MCF 10A (cell line): Measurements from ENCODE around the gene CNTN2. TPM values are rescaled to one million over a fixed set of nuclear protein-coding genes. Genes with fewer than 3 reads are reported as not detected.

Experiments
- BruUV-seq: library from RNA; stranded (reverse); fragments of 400-500 nt; replicated peaks from 2 replicates; lab custom pipeline; 2021; lab: Mats Ljungman, UMichigan
- CTCF ChIA-PET: fragments of 300-600 bp; sonication (Branson Sonifier 250); formaldehyde crosslinking; extraction: SDS; loops from one replicate; lab custom pipeline; 2021; ENCODE audit warnings: antibody characterized with exemption, inconsistent platforms; lab: Yijun Ruan, JAX
- POLR2A ChIA-PET: fragments of 300-600, 350-650 bp; sonication (Branson Sonifier 250); formaldehyde crosslinking; extraction: SDS; loops from one replicate; lab custom pipeline; 2020; ENCODE audit warnings: antibody characterized with exemption, inconsistent platforms; lab: Yijun Ruan, JAX
- DNase-seq: peaks from one replicate; pipeline ENCODE4 v3.0.0-alpha.2; 2018; ENCODE audit not compliant: unreplicated experiment
- H3K27ac Mint-ChIP-seq: one replicate; pipeline ENCODE4 v1.8.0; 2022; ENCODE audit warnings: mild to moderate bottlenecking, low read depth, mixed read lengths; ENCODE audit not compliant: unreplicated experiment
- H3K27me3 Mint-ChIP-seq: one replicate; pipeline ENCODE4 v1.8.0; 2022; ENCODE audit warnings: mixed read lengths; ENCODE audit not compliant: insufficient read depth, unreplicated experiment
- H3K36me3 Mint-ChIP-seq: one replicate; pipeline ENCODE4 v1.8.0; 2022; ENCODE audit warnings: mild to moderate bottlenecking, moderate library complexity, mixed read lengths; ENCODE audit not compliant: insufficient read depth, unreplicated experiment
- H3K4me1 Mint-ChIP-seq: one replicate; pipeline ENCODE4 v1.8.0; 2022; ENCODE audit warnings: mixed read lengths; ENCODE audit not compliant: insufficient read depth, unreplicated experiment
- H3K4me3 Mint-ChIP-seq: one replicate; pipeline ENCODE4 v1.8.0; 2022; ENCODE audit warnings: mild to moderate bottlenecking, moderate library complexity, mixed read lengths; ENCODE audit not compliant: unreplicated experiment
- H3K9me3 Mint-ChIP-seq: one replicate; pipeline ENCODE4 v1.8.0; 2022; ENCODE audit warnings: mixed read lengths; ENCODE audit not compliant: unreplicated experiment
- intact Hi-C: fragments of 100-400 bp; cut with micrococcal nuclease; formaldehyde crosslinking; loops from 2 replicates; pipeline ENCODE4 v1.14.1; 2022
- total RNA-seq: library from RNA; stranded (reverse); gene quantifications from 2 replicates; pipeline ENCODE4 v1.2.3, GENCODE V29; 2022
- TF ChIP-seq, protein P1 (sequence below): fragments of 200-600 bp; IDR thresholded peaks from one replicate; pipeline ENCODE4 v1.8.0; 2022; ENCODE audit warnings: antibody characterized with exemption, mild to moderate bottlenecking; ENCODE audit not compliant: unreplicated experiment

CNTN2 gene
- total RNA-seq, 1 experiment from 2014 or later, result 0.05 TPM

DNA sequence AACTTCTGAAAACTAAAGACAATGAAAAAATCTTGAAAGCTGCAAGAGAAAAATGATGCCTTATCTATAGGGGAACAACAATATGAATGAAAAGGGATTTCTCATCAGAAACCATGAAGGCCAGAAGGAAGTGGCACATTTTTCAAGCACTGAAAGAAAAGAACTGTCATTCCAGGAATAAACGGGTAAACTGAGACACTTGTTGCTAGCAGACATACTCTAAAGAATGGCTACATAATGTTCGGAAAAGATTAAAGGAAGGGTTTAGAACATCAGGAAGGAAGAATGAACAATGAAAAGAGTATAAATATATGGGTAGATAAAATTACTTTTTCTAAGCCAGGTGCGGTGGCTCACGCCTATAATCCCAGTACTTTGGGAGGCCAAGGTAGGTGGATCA, 64.3 kb downstream of the CNTN2 start:
- no peak overlapping the region for H3K27ac Mint-ChIP-seq
- no peaks in the 10 kb centered on the region for H3K27me3 Mint-ChIP-seq
- CTCF ChIA-PET, result interaction anchor here (0.7 to 3.4 kb wide), 3 partner anchors 15 to 1619 kb away, joined by 3 to 21 read pairs (median 4); no protein-coding TSS in a partner anchor
- POLR2A ChIA-PET, result no interaction called here
- H3K9me3 Mint-ChIP-seq, result no peaks in the 10 kb centered on the region
- no TSS peak for BruUV-seq
- H3K4me3 Mint-ChIP-seq, result no peak overlapping the region
- no peak for DNase-seq
- H3K4me1 Mint-ChIP-seq, result no peaks in the 10 kb centered on the region
- intact Hi-C loops, result no loop called here
- peaks cover 75% of the 10 kb centered on the region for H3K36me3 Mint-ChIP-seq
- TF ChIP-seq, protein P1, sequence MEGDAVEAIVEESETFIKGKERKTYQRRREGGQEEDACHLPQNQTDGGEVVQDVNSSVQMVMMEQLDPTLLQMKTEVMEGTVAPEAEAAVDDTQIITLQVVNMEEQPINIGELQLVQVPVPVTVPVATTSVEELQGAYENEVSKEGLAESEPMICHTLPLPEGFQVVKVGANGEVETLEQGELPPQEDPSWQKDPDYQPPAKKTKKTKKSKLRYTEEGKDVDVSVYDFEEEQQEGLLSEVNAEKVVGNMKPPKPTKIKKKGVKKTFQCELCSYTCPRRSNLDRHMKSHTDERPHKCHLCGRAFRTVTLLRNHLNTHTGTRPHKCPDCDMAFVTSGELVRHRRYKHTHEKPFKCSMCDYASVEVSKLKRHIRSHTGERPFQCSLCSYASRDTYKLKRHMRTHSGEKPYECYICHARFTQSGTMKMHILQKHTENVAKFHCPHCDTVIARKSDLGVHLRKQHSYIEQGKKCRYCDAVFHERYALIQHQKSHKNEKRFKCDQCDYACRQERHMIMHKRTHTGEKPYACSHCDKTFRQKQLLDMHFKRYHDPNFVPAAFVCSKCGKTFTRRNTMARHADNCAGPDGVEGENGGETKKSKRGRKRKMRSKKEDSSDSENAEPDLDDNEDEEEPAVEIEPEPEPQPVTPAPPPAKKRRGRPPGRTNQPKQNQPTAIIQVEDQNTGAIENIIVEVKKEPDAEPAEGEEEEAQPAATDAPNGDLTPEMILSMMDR, result no peak

DNA sequence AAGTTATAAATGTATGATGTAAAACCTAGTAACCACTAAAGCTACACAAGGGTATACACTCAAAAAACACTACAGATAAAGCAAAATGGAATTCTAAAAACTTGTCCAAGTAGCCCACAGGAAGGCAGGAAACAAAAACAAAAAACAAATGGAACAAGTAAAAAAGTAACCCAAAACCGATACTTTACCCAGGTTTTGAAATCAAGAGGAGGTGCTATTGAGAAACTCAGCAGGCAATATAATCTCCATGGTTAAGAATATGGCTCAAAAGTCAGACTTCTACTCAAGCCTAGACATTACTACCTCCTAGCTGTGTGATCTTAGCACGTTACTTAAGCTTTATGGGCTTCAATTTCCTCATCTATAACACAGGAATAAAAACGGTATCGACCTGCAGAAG, 65.5 kb downstream of the CNTN2 start:
- ChIA-PET CTCF (interaction anchor here (0.6 to 3.4 kb wide), 11 partner anchors 9 to 165 kb away, joined by 3 to 21 read pairs (median 6); no protein-coding TSS in a partner anchor), POLR2A (interaction anchor here (0.7 to 6.7 kb wide), 4 partner anchors 9 to 134 kb away, joined by 3 to 71 read pairs (median 4); partner anchors contain the start of gene RBBP5)
- Mint-ChIP-seq H3K9me3 (no peaks in the 10 kb centered on the region), H3K27ac (peak overlapping the region; percentile 7), H3K4me1 (no peaks in the 10 kb centered on the region), H3K36me3 (peaks cover 71% of the 10 kb centered on the region), H3K27me3 (no peaks in the 10 kb centered on the region), H3K4me3 (no peak overlapping the region)
- no TSS peak for BruUV-seq
- TF ChIP-seq, protein P1, result no peak
- intact Hi-C loops, result no loop called here
- DNase-seq, result no peak

DNA sequence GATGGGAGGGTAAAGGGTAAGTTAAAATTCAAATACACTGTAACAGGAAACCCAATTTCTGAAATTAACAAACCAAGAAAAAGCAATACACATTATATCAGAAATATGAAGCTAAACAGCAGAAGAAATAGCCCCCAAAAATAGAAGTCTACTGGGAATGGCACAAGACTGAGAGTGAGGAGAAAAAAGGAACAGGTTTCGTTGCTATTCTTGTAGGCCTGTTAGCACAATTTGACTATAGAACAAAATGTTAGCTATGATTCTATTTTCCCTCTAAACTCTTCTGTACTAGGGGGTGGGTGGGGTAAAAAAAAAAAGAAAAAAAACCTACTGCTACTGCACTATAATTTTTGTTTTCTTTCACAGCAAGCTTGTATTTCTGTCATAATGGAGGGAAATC, 66.3 kb downstream of the CNTN2 start:
- H3K4me1 Mint-ChIP-seq, result no peaks in the 10 kb centered on the region
- H3K9me3 Mint-ChIP-seq, result no peaks in the 10 kb centered on the region
- TF ChIP-seq, protein P1, result no peak
- H3K27me3 Mint-ChIP-seq, result no peaks in the 10 kb centered on the region
- DNase-seq, result no peak
- POLR2A ChIA-PET, result interaction anchor here (0.7 to 6.7 kb wide), 4 partner anchors 10 to 133 kb away, joined by 3 to 71 read pairs (median 4); partner anchors contain the start of gene RBBP5
- peaks cover 71% of the 10 kb centered on the region for H3K36me3 Mint-ChIP-seq
- intact Hi-C loops, result no loop called here
- H3K27ac Mint-ChIP-seq, result peak overlapping the region; percentile 7
- no peak overlapping the region for H3K4me3 Mint-ChIP-seq
- CTCF ChIA-PET, result interaction anchor here (0.6 to 3.4 kb wide), 19 partner anchors 9 to 1165 kb away, joined by 3 to 21 read pairs (median 5); partner anchors contain the start of gene RBBP5
- no TSS peak for BruUV-seq

DNA sequence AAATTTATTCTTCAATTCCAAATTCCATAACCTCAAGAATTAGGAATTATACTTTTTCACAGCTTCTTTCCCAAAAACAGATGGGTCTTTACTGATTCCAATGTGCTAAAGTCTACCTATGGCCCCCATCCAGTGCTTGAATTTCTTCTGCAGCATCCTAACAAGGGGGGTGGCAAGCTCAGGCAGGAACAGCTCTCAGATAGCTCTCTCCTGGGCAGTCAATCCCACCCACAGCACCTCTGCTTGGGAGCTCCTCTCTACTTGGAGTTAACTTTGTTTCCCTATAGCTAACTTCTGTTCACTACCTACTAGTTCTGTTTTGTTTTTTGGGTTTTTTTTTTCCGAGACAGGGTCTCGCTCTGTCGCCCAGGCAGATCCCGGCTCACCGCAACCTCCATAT, 66.7 kb downstream of the CNTN2 start:
- intact Hi-C loops, result no loop called here
- Mint-ChIP-seq H3K9me3 (no peaks in the 10 kb centered on the region), H3K4me3 (no peak overlapping the region), H3K36me3 (peaks cover 71% of the 10 kb centered on the region), H3K27me3 (no peaks in the 10 kb centered on the region), H3K27ac (no peak overlapping the region), H3K4me1 (no peaks in the 10 kb centered on the region)
- BruUV-seq, result no TSS peak
- TF ChIP-seq, protein P1, result no peak
- no peak for DNase-seq
- ChIA-PET POLR2A (interaction anchor here (1.3 to 6.7 kb wide), 2 partner anchors 12 to 31 kb away, joined by 4 to 71 read pairs; partner anchors contain the start of gene RBBP5), CTCF (interaction anchor here (0.6 to 3.4 kb wide), 16 partner anchors 9 to 222 kb away, joined by 3 to 21 read pairs (median 5); partner anchors contain the start of gene RBBP5)
